Prostate gland (tissue), 2 donors: ENCODE measurements around the gene NRCAM. TPM values are rescaled to one million over a fixed set of nuclear protein-coding genes. Genes with fewer than 3 reads are reported as not detected.

Experiments used
- DNase-seq: peaks from one replicate; pipeline ENCODE4 v3.0.0-alpha.2; 2019; ENCODE audit warnings: low spot score
- H3K27ac ChIP-seq, 2 donors: fragments of 200-600 bp; sonication (generic); 2 replicates each; pipeline ENCODE4 v1.5.1; 2017 to 2019
- H3K27me3 ChIP-seq: fragments of 200-600 bp; sonication (generic); replicated peaks from 2 replicates; pipeline ENCODE4 v1.5.1; 2019; ENCODE audit not compliant: insufficient read depth
- H3K36me3 ChIP-seq, 2 donors: fragments of 200-600 bp; sonication (generic); 1 replicate in 1 of 2; 2 replicates in 1 of 2; pipeline versions ENCODE4 v1.5.1 to v1.8.1; 2017 to 2019
- H3K4me1 ChIP-seq: fragments of 200-600 bp; sonication (generic); replicated peaks from 2 replicates; pipeline ENCODE4 v1.5.1; 2019
- H3K4me3 ChIP-seq, 2 donors: fragments of 200-600 bp; sonication (generic); 2 replicates each; pipeline ENCODE4 v1.5.1; 2017 to 2019
- H3K9me3 ChIP-seq: fragments of 200-600 bp; sonication (generic); 2 replicates; pipeline ENCODE4 v1.5.1; 2017
- POLR2A ChIP-seq: fragments of 450-650 bp; IDR thresholded peaks from one replicate; pipeline ENCODE4 v1.6.1; 2016; ENCODE audit warnings: antibody characterized with exemption, mild to moderate bottlenecking
- POLR2AphosphoS5 ChIP-seq: sonication (generic); formaldehyde crosslinking; IDR thresholded peaks from one replicate; pipeline ENCODE4 v1.6.1; 2017; ENCODE audit warnings: antibody characterized with exemption
- WGBS: methylation state at CpG from one replicate; pipeline ENCODE4 v1.1.5; 2018; 5-methylcytosine and 5-hydroxymethylcytosine counted together
- intact Hi-C: fragments of 100-400 bp; cut with DNase I; formaldehyde crosslinking; loops from one replicate; pipeline ENCODE4 v1.14.2; 2022
- total RNA-seq, 2 donors: library from RNA; depleted of rRNA; stranded (reverse); fragments of >200 nt; gene quantifications; one replicate each; pipeline ENCODE4 v1.1.0, GENCODE V29; 2016
- TF ChIP-seq, protein P1 (sequence below), 4 experiments: fragments of 200-600 bp in 2 of 4; fragments of 450-650 bp in 2 of 4; sonication (generic) in 2 of 4; IDR thresholded peaks; 1 replicate in 3 of 4; 2 replicates in 1 of 4; pipeline ENCODE4 v1.5.1; 2016 to 2019; ENCODE audit warnings: antibody characterized with exemption in 4 of 4, mild to moderate bottlenecking in 2 of 4, moderate library complexity in 2 of 4

The NRCAM gene
- total RNA-seq, 2 donors from 2014 or later = 1.1 to 3.1 TPM

DNA sequence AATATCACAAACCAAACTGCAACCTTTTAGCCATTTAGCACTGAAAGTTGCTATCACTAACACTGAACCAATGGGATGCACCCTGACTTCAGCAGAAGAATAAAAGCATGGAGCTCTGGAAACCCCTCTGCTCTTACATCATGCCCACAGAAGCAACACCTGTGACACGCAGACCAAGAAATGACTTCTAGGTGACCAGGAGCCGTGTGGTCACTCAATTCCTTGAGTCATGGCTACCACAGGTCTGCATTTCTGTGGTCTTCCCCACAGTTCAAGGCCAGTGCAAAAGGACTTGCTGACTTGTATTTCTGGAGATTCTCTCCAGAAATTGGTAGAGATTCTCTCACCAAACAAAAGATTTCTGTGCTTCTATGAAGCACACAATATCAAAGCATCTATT lies 38.3 kb downstream of the NRCAM start:
- Histone ChIP-seq H3K4me1 (no peaks in the 10 kb centered on the region), H3K27ac (no peak overlapping the region), H3K27me3 (no peaks in the 10 kb centered on the region), H3K4me3 (no peak overlapping the region), H3K36me3 (no peaks in the 10 kb centered on the region), H3K9me3 (no peaks in the 10 kb centered on the region)
- 63% methylated on average over 2 of the region's 2 CpGs for WGBS
- intact Hi-C loops = no loop called here
- DNase-seq = no peak
- TF ChIP-seq, protein P1, sequence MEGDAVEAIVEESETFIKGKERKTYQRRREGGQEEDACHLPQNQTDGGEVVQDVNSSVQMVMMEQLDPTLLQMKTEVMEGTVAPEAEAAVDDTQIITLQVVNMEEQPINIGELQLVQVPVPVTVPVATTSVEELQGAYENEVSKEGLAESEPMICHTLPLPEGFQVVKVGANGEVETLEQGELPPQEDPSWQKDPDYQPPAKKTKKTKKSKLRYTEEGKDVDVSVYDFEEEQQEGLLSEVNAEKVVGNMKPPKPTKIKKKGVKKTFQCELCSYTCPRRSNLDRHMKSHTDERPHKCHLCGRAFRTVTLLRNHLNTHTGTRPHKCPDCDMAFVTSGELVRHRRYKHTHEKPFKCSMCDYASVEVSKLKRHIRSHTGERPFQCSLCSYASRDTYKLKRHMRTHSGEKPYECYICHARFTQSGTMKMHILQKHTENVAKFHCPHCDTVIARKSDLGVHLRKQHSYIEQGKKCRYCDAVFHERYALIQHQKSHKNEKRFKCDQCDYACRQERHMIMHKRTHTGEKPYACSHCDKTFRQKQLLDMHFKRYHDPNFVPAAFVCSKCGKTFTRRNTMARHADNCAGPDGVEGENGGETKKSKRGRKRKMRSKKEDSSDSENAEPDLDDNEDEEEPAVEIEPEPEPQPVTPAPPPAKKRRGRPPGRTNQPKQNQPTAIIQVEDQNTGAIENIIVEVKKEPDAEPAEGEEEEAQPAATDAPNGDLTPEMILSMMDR (IDR thresholded peaks at IDR 0.05) = no peak
- TF ChIP-seq POLR2AphosphoS5 (no peak), POLR2A (no peak)

DNA sequence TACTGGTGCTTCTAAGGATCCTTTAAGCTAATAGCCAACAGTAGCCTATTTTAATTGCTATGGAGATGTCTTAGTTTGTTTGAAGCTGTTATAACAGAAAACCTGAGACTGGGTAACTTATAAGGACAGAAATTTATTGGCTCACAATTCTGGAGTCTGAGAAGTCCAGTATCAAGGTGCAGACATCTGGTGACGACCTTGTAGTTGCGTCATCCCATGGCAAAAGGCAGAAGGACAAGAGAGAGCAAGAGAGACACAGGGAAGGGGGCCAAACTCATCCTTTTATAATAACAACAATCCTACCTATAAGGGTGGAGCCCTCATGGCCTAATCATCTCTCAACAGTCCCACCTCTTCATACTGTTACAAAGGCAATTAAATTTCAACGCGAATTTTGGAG lies 39.1 kb downstream of the NRCAM start:
- WGBS = 89% methylated on average over 4 of the region's 4 CpGs

GRCh38 chr7:108415821-108416536 lies 40.3 kb downstream of the NRCAM start:
- TF ChIP-seq, protein P1 (IDR thresholded peaks at IDR 0.05) = no peak
- no peak for TF ChIP-seq POLR2AphosphoS5
- TF ChIP-seq POLR2A = no peak
- Histone ChIP-seq H3K27me3 (no peaks in the 10 kb centered on the region), H3K4me1 (no peaks in the 10 kb centered on the region), H3K9me3 (no peaks in the 10 kb centered on the region), H3K36me3 (no peaks in the 10 kb centered on the region), H3K4me3 (no peak overlapping the region), H3K27ac (no peak overlapping the region)
- intact Hi-C loops = no loop called here
- no peak for DNase-seq
- 41% methylated on average over 8 of the region's 8 CpGs for WGBS

More for the DNA sequence above, 39.1 kb downstream of the NRCAM start:
- H3K27me3 ChIP-seq = no peaks in the 10 kb centered on the region
- H3K36me3 ChIP-seq = no peaks in the 10 kb centered on the region
- TF ChIP-seq, protein P1 (IDR thresholded peaks at IDR 0.05) = no peak
- TF ChIP-seq POLR2AphosphoS5 (no peak), POLR2A (no peak)
- no peak overlapping the region for H3K4me3 ChIP-seq
- no peak for DNase-seq
- no peaks in the 10 kb centered on the region for H3K4me1 ChIP-seq
- H3K9me3 ChIP-seq = no peaks in the 10 kb centered on the region
- intact Hi-C loops = no loop called here
- H3K27ac ChIP-seq = no peak overlapping the region

- no peak for TF ChIP-seq POLR2AphosphoS5
- no peak for TF ChIP-seq POLR2A
- TF ChIP-seq, protein P1 (IDR thresholded peaks at IDR 0.05) = no peak
- Histone ChIP-seq H3K36me3 (no peaks in the 10 kb centered on the region), H3K4me1 (no peaks in the 10 kb centered on the region), H3K27ac (no peak overlapping the region), H3K4me3 (no peak overlapping the region), H3K27me3 (no peaks in the 10 kb centered on the region), H3K9me3 (no peaks in the 10 kb centered on the region)
- intact Hi-C loops = no loop called here
- DNase-seq = no peak
- 71% methylated on average over 4 of the region's 4 CpGs for WGBS
Observed at GRCh38 chr7:108415084-108415483, 41.2 kb downstream of the NRCAM start.

DNA sequence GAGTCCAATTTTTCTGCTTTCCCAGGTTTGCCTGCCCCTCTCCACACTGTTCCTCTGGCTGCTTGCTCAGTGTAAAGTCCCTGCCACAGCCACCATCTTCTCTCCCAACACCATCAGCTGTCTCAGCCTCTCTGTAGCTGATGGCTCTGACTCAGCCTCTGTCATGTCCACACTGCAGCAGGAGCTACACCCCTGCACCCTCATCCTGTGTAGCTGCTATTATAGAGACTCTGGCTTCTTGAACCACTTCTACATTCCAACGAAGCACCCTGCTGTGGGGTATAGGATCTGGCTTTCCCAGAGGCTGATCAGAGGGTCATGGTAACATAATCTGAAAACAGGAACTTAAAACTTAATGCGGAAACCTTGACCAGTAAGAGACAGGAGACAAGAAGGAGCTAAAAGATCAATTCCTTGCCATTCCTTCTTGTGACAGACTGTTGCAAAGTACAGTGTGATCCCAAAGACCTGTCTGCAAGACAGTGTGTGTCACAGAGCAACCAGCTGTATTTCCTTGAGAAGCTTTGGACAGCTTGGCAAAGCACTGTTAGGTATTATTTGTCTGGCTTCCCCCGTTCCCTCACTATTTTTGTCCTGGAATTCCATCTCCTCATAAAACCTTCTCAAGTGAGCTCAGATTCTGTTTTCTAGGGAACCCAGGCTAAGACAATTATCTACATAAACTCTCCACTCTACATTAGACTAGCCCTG lies 42.3 kb downstream of the NRCAM start:
- Histone ChIP-seq H3K4me3 (no peak overlapping the region), H3K4me1 (no peaks in the 10 kb centered on the region), H3K27me3 (no peaks in the 10 kb centered on the region), H3K27ac (no peak overlapping the region), H3K9me3 (no peaks in the 10 kb centered on the region), H3K36me3 (no peaks in the 10 kb centered on the region)
- no peak for DNase-seq
- intact Hi-C loops = no loop called here
- TF ChIP-seq POLR2A = no peak
- 35% methylated on average over 3 of the region's 3 CpGs for WGBS
